SJSA1 (cell line): ENCODE measurements around the gene DUSP9. TPM values are rescaled to one million over a fixed set of nuclear protein-coding genes. Genes with fewer than 3 reads are reported as not detected.

ENCODE experiments used
- DNase-seq, 2 experiments: peaks; one replicate each; pipeline ENCODE4 v3.0.0-alpha.2; 2015 to 2020; ENCODE audit warnings: low spot score in 2 of 2, low read depth in 1 of 2
- H3K27ac ChIP-seq: fragments of 250-450 bp; sonication (Bioruptor Pico); 2 replicates; pipeline ENCODE4 v1.5.1; 2020; ENCODE audit warnings: mild to moderate bottlenecking, moderate library complexity
- H3K27me3 ChIP-seq: fragments of 250-450 bp; sonication (Bioruptor Pico); replicated peaks from 2 replicates; pipeline ENCODE4 v1.5.1; 2020; ENCODE audit warnings: mild to moderate bottlenecking, moderate library complexity
- H3K36me3 ChIP-seq: fragments of 250-450 bp; sonication (Bioruptor Pico); 2 replicates; pipeline ENCODE4 v1.5.1; 2020; ENCODE audit warnings: mild to moderate bottlenecking
- H3K4me1 ChIP-seq: fragments of 250-450 bp; sonication (Bioruptor Pico); replicated peaks from 2 replicates; pipeline ENCODE4 v1.6.1; 2021; ENCODE audit warnings: mild to moderate bottlenecking
- H3K4me3 ChIP-seq: fragments of 250-450 bp; sonication (Bioruptor Pico); 2 replicates; pipeline ENCODE4 v1.5.1; 2020; ENCODE audit warnings: mild to moderate bottlenecking
- H3K9me3 ChIP-seq: fragments of 250-450 bp; sonication (Bioruptor Pico); replicated peaks from 2 replicates; pipeline ENCODE4 v1.5.1; 2020; ENCODE audit warnings: mild to moderate bottlenecking
- total RNA-seq: library from RNA; depleted of rRNA; stranded (reverse); fragments of >200 nt; shearing (Covaris generic); gene quantifications from 2 replicates; pipeline ENCODE4 v1.2.3, GENCODE V29; 2014

DUSP9 gene
- total RNA-seq, 1 experiment from 2014 or later: 0.08 TPM

DNA sequence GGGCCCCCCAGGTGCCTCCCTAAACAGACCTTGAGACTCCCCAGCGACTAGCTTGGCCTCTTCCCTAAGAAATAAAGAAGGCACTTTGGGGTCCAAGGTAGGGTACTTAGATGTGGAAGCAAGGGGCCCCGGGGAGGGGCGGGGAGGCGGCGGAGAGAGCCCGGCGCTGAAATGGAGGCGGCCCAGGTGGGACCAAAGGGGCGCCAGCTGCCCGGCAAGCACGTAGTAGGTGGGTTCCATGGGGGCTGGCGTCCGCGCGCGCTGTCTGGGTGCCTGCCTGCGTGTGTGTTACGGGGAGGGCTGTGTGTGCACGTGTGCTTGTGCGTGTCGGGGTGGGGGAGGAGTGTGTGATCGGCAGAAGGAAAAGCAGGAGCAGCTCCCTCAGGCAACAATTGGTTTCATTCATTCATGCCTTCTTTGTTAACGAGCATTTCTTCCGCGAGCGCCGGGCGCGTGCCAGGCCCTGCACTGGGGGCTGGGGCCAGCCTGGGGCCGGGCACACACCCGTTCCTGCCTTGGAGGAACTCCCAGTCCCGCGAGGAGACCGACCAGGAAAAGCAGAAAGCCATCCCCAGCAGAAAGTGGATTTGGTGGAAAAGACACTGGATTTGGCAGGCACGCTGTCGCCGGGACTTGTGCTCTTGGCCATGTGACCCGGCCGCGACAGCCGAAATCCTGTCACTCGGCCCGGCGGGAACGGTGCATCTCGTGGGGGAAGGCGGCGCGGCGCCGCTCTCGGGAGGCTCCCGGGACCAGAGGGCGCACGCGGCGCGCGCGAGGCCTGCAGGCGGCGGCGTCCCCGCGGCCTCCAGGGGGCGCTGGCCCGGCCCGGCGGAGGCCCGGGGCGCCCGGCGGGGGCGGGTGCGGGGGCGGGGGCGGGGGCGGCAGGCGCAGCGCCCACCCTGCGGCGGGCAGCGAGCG, 3.3 kb upstream of the DUSP9 start:
- peak in 1 of 2 experiments; percentile 19 for DNase-seq
- H3K4me1 ChIP-seq: no peaks in the 10 kb centered on the region; the same call in 1 of the 2 replicates
- H3K4me3 ChIP-seq: no peak overlapping the region
- no peaks in the 10 kb centered on the region for H3K36me3 ChIP-seq
- H3K27ac ChIP-seq: no peak overlapping the region
- peaks cover 19% of the 10 kb centered on the region for H3K27me3 ChIP-seq
- H3K9me3 ChIP-seq: no peaks in the 10 kb centered on the region

- DNase-seq: peak in 1 of 2 experiments; percentile 40
- peaks cover 19% of the 10 kb centered on the region for H3K27me3 ChIP-seq
Measured at GRCh38 chrX:153644356-153645125, 2.5 kb upstream of the DUSP9 start.

DNA sequence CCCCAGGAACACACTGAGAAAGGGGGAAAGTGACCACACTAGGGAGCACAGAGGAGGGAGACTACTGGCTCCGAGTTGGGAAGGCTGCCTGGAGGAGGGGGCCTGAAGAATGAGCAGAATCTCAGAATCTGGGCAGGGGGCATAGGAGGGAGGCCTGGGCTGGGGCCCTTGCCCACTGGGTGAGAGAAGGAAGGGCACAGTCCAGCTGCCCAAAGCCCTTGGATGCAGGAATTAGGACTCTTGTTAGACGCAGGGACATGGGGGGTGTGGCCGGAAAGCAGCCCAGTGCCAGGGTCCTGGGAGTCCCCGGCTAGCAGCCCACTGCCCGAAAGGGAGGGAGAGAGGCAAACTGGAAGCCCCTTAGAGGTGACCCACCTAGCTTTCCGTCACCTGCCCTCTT, 1.9 kb upstream of the DUSP9 start:
- Histone ChIP-seq H3K4me1 (no peaks in the 10 kb centered on the region; the same call in 1 of the 2 replicates), H3K27me3 (peaks cover 19% of the 10 kb centered on the region), H3K36me3 (no peaks in the 10 kb centered on the region), H3K4me3 (no peak overlapping the region), H3K27ac (no peak overlapping the region), H3K9me3 (no peaks in the 10 kb centered on the region)
- no peak for DNase-seq

More at GRCh38 chrX:153644356-153645125, 2.5 kb upstream of the DUSP9 start:
- Histone ChIP-seq H3K4me3 (no peak overlapping the region), H3K9me3 (no peaks in the 10 kb centered on the region), H3K4me1 (no peaks in the 10 kb centered on the region; the same call in 1 of the 2 replicates), H3K27ac (no peak overlapping the region), H3K36me3 (no peaks in the 10 kb centered on the region)

GRCh38 chrX:153645921-153646488, 998 bp upstream of the DUSP9 start:
- Histone ChIP-seq H3K27me3 (peaks cover 19% of the 10 kb centered on the region), H3K4me1 (no peaks in the 10 kb centered on the region; the same call in 1 of the 2 replicates), H3K4me3 (no peak overlapping the region), H3K36me3 (no peaks in the 10 kb centered on the region), H3K27ac (no peak overlapping the region), H3K9me3 (no peaks in the 10 kb centered on the region)
- DNase-seq: no peak

DNA sequence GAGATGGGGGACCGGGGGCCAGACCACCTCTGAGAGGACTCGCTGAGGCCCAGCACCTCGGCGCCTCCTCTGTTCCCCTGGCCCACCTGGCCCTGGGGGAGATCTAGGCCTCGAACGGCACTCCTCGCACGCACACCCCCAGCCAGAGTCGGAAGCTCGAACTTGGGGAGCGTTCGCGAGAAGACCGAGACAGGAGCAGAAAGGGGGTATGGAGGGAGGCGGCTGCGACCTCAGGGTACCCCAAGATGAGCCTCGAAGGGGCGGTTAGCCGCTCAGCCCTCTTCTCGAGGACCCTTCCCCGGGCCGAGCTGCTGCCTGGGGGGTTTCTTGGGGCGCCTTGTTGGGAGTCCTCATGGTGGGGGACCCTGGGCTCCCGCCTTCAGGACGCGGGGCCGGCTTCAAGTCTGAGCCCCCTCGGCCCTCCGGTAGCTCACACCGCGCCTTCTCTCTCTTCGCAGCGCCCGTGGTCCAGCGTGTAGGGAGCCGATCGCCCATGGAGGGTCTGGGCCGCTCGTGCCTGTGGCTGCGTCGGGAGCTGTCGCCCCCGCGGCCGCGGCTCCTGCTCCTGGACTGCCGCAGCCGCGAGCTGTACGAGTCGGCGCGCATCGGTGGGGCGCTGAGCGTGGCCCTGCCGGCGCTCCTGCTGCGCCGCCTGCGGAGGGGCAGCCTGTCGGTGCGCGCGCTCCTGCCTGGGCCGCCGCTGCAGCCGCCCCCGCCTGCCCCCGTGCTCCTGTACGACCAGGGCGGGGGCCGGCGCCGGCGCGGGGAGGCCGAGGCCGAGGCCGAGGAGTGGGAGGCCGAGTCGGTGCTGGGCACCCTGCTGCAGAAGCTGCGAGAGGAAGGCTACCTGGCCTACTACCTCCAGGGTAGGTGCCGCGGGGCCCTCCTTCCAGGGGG, 706 bp downstream of the DUSP9 start:
- H3K36me3 ChIP-seq: no peaks in the 10 kb centered on the region
- H3K4me3 ChIP-seq: no peak overlapping the region
- no peak overlapping the region for H3K27ac ChIP-seq
- H3K4me1 ChIP-seq: no peaks in the 10 kb centered on the region; the same call in 1 of the 2 replicates
- DNase-seq: peak in 1 of 2 experiments; percentile 18
- H3K27me3 ChIP-seq: peaks cover 19% of the 10 kb centered on the region
- H3K9me3 ChIP-seq: no peaks in the 10 kb centered on the region

DNA sequence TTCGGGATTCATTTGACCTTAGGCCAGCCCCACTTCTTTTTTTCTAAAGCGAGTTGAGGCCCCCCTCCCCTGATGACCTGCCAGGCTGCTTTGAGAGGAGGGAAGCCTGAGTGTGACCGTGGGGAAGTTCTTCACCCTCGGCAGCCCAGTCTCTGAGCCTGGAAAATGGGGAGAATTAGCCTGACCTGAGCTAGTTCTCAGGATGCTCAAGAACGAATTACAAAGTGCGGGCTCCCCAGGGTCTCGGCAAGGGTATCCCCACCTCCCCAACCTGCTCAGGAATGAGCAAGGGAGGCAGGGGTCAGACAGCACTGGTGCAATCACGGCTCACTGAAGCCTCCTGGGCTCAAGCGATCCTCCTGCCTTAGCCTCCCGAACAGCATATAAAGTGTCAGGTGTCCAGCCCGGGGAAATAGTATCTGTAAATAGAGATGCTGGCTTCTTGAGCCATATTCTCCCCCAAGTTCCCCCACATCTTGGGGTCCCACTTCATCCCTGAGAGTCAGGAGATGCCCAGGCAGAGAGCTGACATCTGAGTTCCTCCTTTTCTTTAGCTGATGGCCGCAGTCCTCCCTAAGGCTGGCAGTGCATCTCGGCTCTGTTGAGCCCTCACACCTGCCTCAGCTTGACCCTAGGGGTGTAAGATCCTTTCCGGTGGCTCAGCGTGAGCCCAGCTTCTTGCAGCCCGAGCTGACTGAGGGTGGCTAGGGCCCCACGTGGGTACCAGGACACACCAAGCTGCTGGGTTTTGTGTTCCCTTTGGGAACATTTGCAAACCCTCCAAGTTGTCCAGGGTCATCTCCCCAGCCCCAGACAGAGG, 1.6 kb downstream of the DUSP9 start:
- no peak overlapping the region for H3K27ac ChIP-seq
- H3K4me1 ChIP-seq: no peaks in the 10 kb centered on the region; the same call in 1 of the 2 replicates
- no peaks in the 10 kb centered on the region for H3K9me3 ChIP-seq
- H3K4me3 ChIP-seq: no peak overlapping the region
- DNase-seq: peak in 1 of 2 experiments; percentile 11
- H3K27me3 ChIP-seq: peaks cover 14% of the 10 kb centered on the region
- H3K36me3 ChIP-seq: no peaks in the 10 kb centered on the region

DNA sequence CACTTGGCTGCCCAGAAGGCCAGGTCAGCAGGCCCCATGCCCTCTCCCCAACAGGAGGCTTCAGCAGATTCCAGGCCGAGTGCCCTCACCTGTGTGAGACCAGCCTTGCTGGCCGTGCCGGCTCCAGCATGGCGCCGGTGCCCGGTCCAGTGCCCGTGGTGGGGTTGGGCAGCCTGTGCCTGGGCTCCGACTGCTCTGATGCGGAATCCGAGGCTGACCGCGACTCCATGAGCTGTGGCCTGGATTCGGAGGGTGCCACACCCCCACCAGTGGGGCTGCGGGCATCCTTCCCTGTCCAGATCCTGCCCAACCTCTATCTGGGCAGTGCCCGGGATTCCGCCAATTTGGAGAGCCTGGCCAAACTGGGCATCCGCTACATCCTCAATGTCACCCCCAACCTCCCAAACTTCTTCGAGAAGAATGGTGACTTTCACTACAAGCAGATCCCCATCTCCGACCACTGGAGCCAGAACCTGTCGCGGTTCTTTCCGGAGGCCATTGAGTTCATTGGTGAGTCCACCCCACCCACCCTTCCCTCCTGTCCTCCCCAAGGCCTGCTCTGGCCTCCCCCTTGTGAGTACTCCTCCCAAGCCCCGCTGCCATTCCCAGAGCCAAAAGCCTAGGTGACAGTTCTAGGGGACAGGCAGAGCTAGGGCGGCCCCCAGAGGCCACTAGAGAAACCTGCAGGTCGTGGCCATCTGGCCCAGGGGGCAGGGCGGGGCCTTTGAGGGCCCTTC, 2.3 kb downstream of the DUSP9 start:
- peak in 1 of 2 experiments; percentile 35 for DNase-seq
- Histone ChIP-seq H3K9me3 (no peaks in the 10 kb centered on the region), H3K27me3 (peaks cover 11% of the 10 kb centered on the region), H3K4me1 (no peaks in the 10 kb centered on the region), H3K27ac (no peak overlapping the region), H3K36me3 (no peaks in the 10 kb centered on the region), H3K4me3 (no peak overlapping the region)

GRCh38 chrX:153649915-153650782, 3.1 kb downstream of the DUSP9 start:
- Histone ChIP-seq H3K36me3 (no peaks in the 10 kb centered on the region), H3K4me1 (no peaks in the 10 kb centered on the region), H3K9me3 (no peaks in the 10 kb centered on the region), H3K27me3 (peaks cover 3% of the 10 kb centered on the region; the same call in 1 of the 2 replicates), H3K4me3 (no peak overlapping the region), H3K27ac (no peak overlapping the region)
- DNase-seq: peak in 1 of 2 experiments; percentile 11

DNA sequence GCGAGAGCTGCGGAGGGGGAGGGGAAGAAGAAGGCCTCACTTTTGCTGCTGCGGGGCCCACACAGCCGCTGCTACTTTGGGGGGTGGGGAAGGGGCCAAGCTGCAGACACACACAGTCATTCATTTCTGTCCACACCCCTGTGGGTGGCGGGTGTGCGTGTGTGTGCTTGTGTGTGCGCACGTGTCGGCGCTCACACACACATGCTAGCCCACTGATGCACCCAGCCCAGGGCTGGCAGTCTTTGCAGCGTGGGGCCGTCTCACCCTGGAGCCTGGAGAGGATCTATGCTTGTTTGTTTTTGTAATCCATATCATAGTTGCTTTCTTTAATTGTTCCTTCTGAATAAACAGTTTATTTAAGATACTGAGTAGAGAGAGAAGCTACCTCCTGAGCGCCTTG, 4.0 kb downstream of the DUSP9 start:
- peak in 1 of 2 experiments; percentile 20 for DNase-seq
- Histone ChIP-seq H3K4me1 (no peaks in the 10 kb centered on the region), H3K36me3 (no peaks in the 10 kb centered on the region), H3K9me3 (no peaks in the 10 kb centered on the region), H3K27me3 (0 out of 2 replicates have a peak, but pooled peaks cover under 1% of the 10 kb centered on the region), H3K4me3 (no peak overlapping the region), H3K27ac (no peak overlapping the region)

DNA sequence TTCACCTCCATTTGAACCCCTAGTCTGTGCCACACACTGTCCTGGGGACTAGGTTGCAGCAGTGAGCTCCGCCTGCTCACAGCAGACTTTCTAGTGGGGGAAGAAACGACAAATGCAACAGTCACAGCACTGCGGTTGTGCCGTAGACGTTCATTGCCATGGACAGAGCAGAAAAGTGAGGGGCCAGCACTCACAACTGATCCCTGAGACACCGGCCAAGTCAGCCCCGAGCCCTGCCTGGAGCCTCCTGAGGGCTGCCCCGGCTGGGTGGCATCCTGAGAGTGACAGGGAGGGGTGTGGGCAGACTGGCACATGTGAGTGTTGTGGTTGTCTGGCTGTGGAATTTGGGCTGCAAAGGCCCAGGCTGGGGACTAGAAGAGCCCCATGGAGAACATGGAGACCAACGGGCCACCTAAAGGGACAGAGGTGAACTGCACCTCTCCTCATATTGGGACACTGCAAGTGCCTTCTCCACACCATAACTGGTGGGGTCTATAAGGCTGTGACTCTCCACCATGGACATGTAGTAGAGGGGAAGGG, 4.6 kb downstream of the DUSP9 start:
- no peaks in the 10 kb centered on the region for H3K27me3 ChIP-seq
- H3K27ac ChIP-seq: no peak overlapping the region
- no peaks in the 10 kb centered on the region for H3K9me3 ChIP-seq
- H3K4me3 ChIP-seq: no peak overlapping the region
- H3K36me3 ChIP-seq: no peaks in the 10 kb centered on the region
- no peaks in the 10 kb centered on the region for H3K4me1 ChIP-seq
- peak in 1 of 2 experiments; percentile 28 for DNase-seq

DNA sequence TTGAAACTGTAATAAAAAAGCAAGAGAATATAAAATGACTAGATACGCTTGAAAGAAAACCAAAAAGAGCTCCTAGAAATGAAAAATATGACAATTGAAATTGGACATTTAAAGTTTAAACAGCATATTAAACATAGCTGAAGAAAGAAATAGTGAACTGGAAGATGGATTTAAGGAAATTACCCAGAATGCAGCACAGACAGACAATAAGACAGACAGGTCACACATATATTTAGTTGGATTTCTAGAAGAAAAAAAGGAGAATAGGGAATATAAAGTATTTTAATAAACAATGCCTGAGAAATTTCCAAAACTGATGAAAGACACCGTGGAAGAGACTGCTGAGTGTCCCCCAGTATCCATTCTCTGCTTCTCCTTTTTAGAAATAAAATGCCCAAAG, 6.6 kb downstream of the DUSP9 start:
- no peak overlapping the region for H3K4me3 ChIP-seq
- no peaks in the 10 kb centered on the region for H3K9me3 ChIP-seq
- H3K27ac ChIP-seq: no peak overlapping the region
- no peak for DNase-seq
- H3K36me3 ChIP-seq: no peaks in the 10 kb centered on the region
- no peaks in the 10 kb centered on the region for H3K27me3 ChIP-seq
- H3K4me1 ChIP-seq: no peaks in the 10 kb centered on the region
